Measurements from ENCODE around the gene WDR93.

DNA sequence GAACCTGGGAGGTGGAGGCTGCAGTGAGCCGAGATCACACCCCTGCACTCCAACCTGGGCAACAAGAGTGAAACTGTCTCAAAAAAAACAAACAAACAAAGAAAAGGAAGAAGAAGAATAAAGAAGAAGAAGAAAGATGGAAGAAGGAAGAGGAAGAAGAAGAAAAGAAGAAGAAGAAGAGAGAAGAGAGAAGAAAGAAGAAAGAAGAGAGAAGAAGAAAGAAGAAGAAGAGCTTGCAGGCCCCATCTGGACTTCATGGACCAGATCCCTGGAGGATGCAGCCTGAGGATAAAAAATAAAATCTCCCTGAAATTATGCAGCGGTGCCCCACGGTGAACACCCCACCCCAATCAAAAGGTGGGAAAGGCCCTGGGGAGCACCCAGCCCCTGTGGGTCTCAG lies 69.2 kb downstream of the WDR93 start:
- TF ChIP-seq SMC3 (IDR thresholded peaks at IDR 0.05) (no peak), RAD21 (conservative IDR thresholded peaks at IDR 0.05 in 1 of 2, IDR thresholded peaks at IDR 0.05 in 1 of 2) (no peak), POLR2A (IDR thresholded peaks at IDR 0.05; ENCODE audit: low read length) (no peak), EP300 (IDR thresholded peaks at IDR 0.05) (no peak), KDM1A (IDR thresholded peaks at IDR 0.05; ENCODE audit: low read depth) (no peak), RFX5 (IDR thresholded peaks at IDR 0.05) (no peak), JUNB (IDR thresholded peaks at IDR 0.05) (no peak)
- TF ChIP-seq, protein P1, sequence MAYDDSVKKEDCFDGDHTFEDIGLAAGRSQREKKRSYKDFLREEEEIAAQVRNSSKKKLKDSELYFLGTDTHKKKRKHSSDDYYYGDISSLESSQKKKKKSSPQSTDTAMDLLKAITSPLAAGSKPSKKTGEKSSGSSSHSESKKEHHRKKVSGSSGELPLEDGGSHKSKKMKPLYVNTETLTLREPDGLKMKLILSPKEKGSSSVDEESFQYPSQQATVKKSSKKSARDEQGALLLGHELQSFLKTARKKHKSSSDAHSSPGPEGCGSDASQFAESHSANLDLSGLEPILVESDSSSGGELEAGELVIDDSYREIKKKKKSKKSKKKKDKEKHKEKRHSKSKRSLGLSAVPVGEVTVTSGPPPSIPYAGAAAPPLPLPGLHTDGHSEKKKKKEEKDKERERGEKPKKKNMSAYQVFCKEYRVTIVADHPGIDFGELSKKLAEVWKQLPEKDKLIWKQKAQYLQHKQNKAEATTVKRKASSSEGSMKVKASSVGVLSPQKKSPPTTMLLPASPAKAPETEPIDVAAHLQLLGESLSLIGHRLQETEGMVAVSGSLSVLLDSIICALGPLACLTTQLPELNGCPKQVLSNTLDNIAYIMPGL (CRISPR knock-in tag; IDR thresholded peaks at IDR 0.05; ENCODE audit: borderline replicate concordance), result no peak
- TF ChIP-seq, protein P2, sequence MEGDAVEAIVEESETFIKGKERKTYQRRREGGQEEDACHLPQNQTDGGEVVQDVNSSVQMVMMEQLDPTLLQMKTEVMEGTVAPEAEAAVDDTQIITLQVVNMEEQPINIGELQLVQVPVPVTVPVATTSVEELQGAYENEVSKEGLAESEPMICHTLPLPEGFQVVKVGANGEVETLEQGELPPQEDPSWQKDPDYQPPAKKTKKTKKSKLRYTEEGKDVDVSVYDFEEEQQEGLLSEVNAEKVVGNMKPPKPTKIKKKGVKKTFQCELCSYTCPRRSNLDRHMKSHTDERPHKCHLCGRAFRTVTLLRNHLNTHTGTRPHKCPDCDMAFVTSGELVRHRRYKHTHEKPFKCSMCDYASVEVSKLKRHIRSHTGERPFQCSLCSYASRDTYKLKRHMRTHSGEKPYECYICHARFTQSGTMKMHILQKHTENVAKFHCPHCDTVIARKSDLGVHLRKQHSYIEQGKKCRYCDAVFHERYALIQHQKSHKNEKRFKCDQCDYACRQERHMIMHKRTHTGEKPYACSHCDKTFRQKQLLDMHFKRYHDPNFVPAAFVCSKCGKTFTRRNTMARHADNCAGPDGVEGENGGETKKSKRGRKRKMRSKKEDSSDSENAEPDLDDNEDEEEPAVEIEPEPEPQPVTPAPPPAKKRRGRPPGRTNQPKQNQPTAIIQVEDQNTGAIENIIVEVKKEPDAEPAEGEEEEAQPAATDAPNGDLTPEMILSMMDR (IDR thresholded peaks at IDR 0.05), result no peak
- TF ChIP-seq, protein P3, sequence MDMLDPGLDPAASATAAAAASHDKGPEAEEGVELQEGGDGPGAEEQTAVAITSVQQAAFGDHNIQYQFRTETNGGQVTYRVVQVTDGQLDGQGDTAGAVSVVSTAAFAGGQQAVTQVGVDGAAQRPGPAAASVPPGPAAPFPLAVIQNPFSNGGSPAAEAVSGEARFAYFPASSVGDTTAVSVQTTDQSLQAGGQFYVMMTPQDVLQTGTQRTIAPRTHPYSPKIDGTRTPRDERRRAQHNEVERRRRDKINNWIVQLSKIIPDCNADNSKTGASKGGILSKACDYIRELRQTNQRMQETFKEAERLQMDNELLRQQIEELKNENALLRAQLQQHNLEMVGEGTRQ (IDR thresholded peaks at IDR 0.05), result no peak

Data from A549 (cell line).